Hepatic stellate cell (primary cell): Measurements from ENCODE around the gene CLDN8.

Source experiments
- DNase-seq: peaks from one replicate; pipeline ENCODE4 v3.0.0; 2011; ENCODE audit warnings: low spot score

The CLDN8 gene

GRCh38 chr21:30216041-30216723, at the start of gene CLDN8:
CLDN8 (minus strand) TSS chr21:30216097; CDS start chr21:30215925, 172 bp downstream.
- no peak for DNase-seq

GRCh38 chr21:30257773-30258172, 41.9 kb upstream of the CLDN8 start:
- peak; percentile 12 for DNase-seq

GRCh38 chr21:30256100-30256499, 40.2 kb upstream of the CLDN8 start:
- no peak for DNase-seq

- no peak for DNase-seq
These were observed 39.8 kb upstream of the CLDN8 start for GRCh38 chr21:30255679-30256078.

GRCh38 chr21:30251781-30252180, 35.9 kb upstream of the CLDN8 start:
- DNase-seq = no peak

GRCh38 chr21:30249936-30250335, 34.0 kb upstream of the CLDN8 start:
- no peak for DNase-seq

- no peak for DNase-seq
These were observed 32.9 kb upstream of the CLDN8 start for GRCh38 chr21:30248844-30249243.

GRCh38 chr21:30245061-30245460, 29.2 kb upstream of the CLDN8 start:
- no peak for DNase-seq

- no peak for DNase-seq
These were observed 27.8 kb upstream of the CLDN8 start for GRCh38 chr21:30243691-30244090.

- no peak for DNase-seq
These were observed 24.8 kb upstream of the CLDN8 start for GRCh38 chr21:30240661-30241060.

- no peak for DNase-seq
These were observed 22.3 kb upstream of the CLDN8 start for GRCh38 chr21:30238168-30238567.

GRCh38 chr21:30234643-30235042, 18.7 kb upstream of the CLDN8 start:
- DNase-seq = no peak

GRCh38 chr21:30234050-30234449, 18.2 kb upstream of the CLDN8 start:
- DNase-seq = no peak

- DNase-seq = no peak
These were observed 17.5 kb upstream of the CLDN8 start for GRCh38 chr21:30233228-30234020.

- DNase-seq = no peak
These were observed 16.1 kb upstream of the CLDN8 start for GRCh38 chr21:30232011-30232410.

GRCh38 chr21:30227633-30228404, 11.9 kb upstream of the CLDN8 start:
- DNase-seq = peak; percentile 58

- no peak for DNase-seq
These were observed 11.2 kb upstream of the CLDN8 start for GRCh38 chr21:30227128-30227527.

GRCh38 chr21:30223596-30223995, 7.7 kb upstream of the CLDN8 start:
- no peak for DNase-seq

- DNase-seq = no peak
These were observed 6.8 kb upstream of the CLDN8 start for GRCh38 chr21:30222724-30223123.

GRCh38 chr21:30211071-30211470, 4.8 kb downstream of the CLDN8 start:
- DNase-seq = no peak

GRCh38 chr21:30209601-30210000, 6.3 kb downstream of the CLDN8 start:
- no peak for DNase-seq

- DNase-seq = no peak
These were observed 8.7 kb downstream of the CLDN8 start for GRCh38 chr21:30207252-30207579.
